Measurements from ENCODE around the gene SH3BGRL.

DNA sequence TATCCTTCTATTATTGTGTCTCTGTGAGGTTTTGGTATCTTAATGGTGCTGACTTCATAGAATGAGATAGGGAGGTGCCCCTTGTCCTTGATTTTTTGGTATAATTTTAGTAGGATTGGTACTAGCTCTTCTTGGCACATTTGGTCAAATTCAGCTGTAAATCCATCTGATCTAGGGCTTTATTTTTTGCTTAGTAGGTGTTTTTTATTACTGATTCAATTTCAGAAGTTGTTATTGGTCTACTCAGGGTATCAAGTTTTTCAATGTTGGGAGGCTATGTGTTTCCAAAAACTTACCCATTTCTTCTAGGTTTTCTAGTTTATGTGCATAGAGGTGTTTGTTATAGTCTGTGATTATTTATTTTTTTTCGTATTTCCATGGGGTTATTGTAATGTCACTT is 103.3 kb downstream of the SH3BGRL start:
- TF ChIP-seq, protein P1, sequence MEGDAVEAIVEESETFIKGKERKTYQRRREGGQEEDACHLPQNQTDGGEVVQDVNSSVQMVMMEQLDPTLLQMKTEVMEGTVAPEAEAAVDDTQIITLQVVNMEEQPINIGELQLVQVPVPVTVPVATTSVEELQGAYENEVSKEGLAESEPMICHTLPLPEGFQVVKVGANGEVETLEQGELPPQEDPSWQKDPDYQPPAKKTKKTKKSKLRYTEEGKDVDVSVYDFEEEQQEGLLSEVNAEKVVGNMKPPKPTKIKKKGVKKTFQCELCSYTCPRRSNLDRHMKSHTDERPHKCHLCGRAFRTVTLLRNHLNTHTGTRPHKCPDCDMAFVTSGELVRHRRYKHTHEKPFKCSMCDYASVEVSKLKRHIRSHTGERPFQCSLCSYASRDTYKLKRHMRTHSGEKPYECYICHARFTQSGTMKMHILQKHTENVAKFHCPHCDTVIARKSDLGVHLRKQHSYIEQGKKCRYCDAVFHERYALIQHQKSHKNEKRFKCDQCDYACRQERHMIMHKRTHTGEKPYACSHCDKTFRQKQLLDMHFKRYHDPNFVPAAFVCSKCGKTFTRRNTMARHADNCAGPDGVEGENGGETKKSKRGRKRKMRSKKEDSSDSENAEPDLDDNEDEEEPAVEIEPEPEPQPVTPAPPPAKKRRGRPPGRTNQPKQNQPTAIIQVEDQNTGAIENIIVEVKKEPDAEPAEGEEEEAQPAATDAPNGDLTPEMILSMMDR (conservative IDR thresholded peaks at IDR 0.05 in 1 of 2, IDR thresholded peaks at IDR 0.05 in 1 of 2; ENCODE audit: low read depth in 1 of 2, low read length in 2 of 2) = no peak
- no peak for TF ChIP-seq EZH2 (IDR thresholded peaks at IDR 0.05; ENCODE audit: low read length, missing control alignments)

Data from fibroblast of lung (primary cell).